Breast epithelium (tissue), 4 donors: ENCODE results near the gene LLPH. TPM values are rescaled to one million over a fixed set of nuclear protein-coding genes. Genes with fewer than 3 reads are reported as not detected.

ENCODE experiments used
- DNase-seq, 2 donors: peaks; one replicate each; pipeline ENCODE4 v3.0.0-alpha.2; 2019; ENCODE audit warnings: low spot score in 2 of 2
- H3K27ac ChIP-seq, 2 donors: fragments of 200-600 bp; sonication (generic) in 1 of 2; one replicate each; pipeline ENCODE4 v1.5.1; 2016 to 2019; ENCODE audit warnings: mild to moderate bottlenecking in 1 of 2
- H3K27me3 ChIP-seq, 2 donors: fragments of 200-600 bp; sonication (generic) in 1 of 2; one replicate each; pipeline versions ENCODE4 v1.5.1 to v1.6.0; 2017 to 2019; ENCODE audit warnings: control low read depth in 1 of 2, mild to moderate bottlenecking in 1 of 2
- H3K36me3 ChIP-seq: fragments of 200-600 bp; one replicate; pipeline ENCODE4 v1.5.1; 2019
- H3K4me1 ChIP-seq, 2 donors: fragments of 200-600 bp; sonication (generic); one replicate each; pipeline ENCODE4 v1.5.1; 2016 to 2019; ENCODE audit warnings: control low read depth in 1 of 2
- H3K4me3 ChIP-seq, 3 donors: fragments of 200-600 bp; sonication (generic); 1 replicate in 2 of 3; 2 replicates in 1 of 3; pipeline ENCODE4 v1.5.1; 2016 to 2019; ENCODE audit warnings: mild to moderate bottlenecking in 3 of 3, moderate library complexity in 2 of 3
- H3K9me3 ChIP-seq, 2 donors: fragments of 200-600 bp; sonication (generic) in 1 of 2; one replicate each; pipeline ENCODE4 v1.5.1; 2016 to 2019; ENCODE audit warnings: control low read depth in 1 of 2
- CTCF ChIP-seq, 3 donors: fragments of 450-650 bp; IDR thresholded peaks; one replicate each; pipeline ENCODE4 v1.5.1; 2016 to 2017; ENCODE audit warnings: antibody characterized with exemption in 3 of 3, mild to moderate bottlenecking in 3 of 3, moderate library complexity in 3 of 3
- POLR2A ChIP-seq: fragments of 450-650 bp; IDR thresholded peaks from one replicate; pipeline ENCODE4 v1.6.1; 2016; ENCODE audit warnings: antibody characterized with exemption, mild to moderate bottlenecking, moderate library complexity
- POLR2AphosphoS5 ChIP-seq, 3 donors: sonication (generic); formaldehyde crosslinking; IDR thresholded peaks; one replicate each; pipeline ENCODE4 v1.6.1; 2017; ENCODE audit warnings: antibody characterized with exemption in 3 of 3
- intact Hi-C: fragments of 100-400 bp; cut with DNase I; formaldehyde crosslinking; loops from one replicate; pipeline ENCODE4 v1.15.1; 2023; ENCODE audit warnings: low total_unique reads
- total RNA-seq, 3 donors: library from RNA; depleted of rRNA; stranded (reverse); fragments of >200 nt; gene quantifications; one replicate each; pipeline ENCODE4 v1.1.0, GENCODE V29; 2016

The LLPH gene
- total RNA-seq, 3 donors from 2014 or later = 3.9 to 6.6 (median 6.1) TPM

GRCh38 chr12:66143868-66144267, 13.3 kb upstream of the LLPH start:
- TF ChIP-seq POLR2A (no peak), CTCF (IDR thresholded peaks at IDR 0.05) (no peak), POLR2AphosphoS5 (IDR thresholded peaks at IDR 0.05) (no peak)
- intact Hi-C loops = no loop called here
- DNase-seq = no peak
- no peak overlapping the region for H3K4me3 ChIP-seq
- peaks cover 6% of the 10 kb centered on the region for H3K36me3 ChIP-seq
- peaks cover 5 to 23% of the 10 kb centered on the region in 2 donors for H3K9me3 ChIP-seq
- H3K4me1 ChIP-seq = no peaks in the 10 kb centered on the region
- H3K27me3 ChIP-seq = no peaks in the 10 kb centered on the region
- no peak overlapping the region for H3K27ac ChIP-seq

- intact Hi-C loops = no loop called here
These were observed 12.3 kb upstream of the LLPH start for GRCh38 chr12:66142826-66143225.

GRCh38 chr12:66141299-66141698, 10.7 kb upstream of the LLPH start:
- Histone ChIP-seq H3K4me3 (no peak overlapping the region), H3K27ac (no peak overlapping the region), H3K36me3 (peaks cover 6% of the 10 kb centered on the region), H3K9me3 (peaks cover 5 to 23% of the 10 kb centered on the region in 2 donors), H3K27me3 (no peaks in the 10 kb centered on the region), H3K4me1 (no peaks in the 10 kb centered on the region)
- DNase-seq = no peak
- no peak for TF ChIP-seq CTCF (IDR thresholded peaks at IDR 0.05)
- TF ChIP-seq POLR2A = no peak
- no peak for TF ChIP-seq POLR2AphosphoS5 (IDR thresholded peaks at IDR 0.05)
- intact Hi-C loops = no loop called here

More at GRCh38 chr12:66142826-66143225, 12.3 kb upstream of the LLPH start:
- DNase-seq = no peak
- Histone ChIP-seq H3K27me3 (no peaks in the 10 kb centered on the region), H3K27ac (no peak overlapping the region), H3K36me3 (peaks cover 6% of the 10 kb centered on the region), H3K4me1 (no peaks in the 10 kb centered on the region), H3K4me3 (no peak overlapping the region), H3K9me3 (peaks cover 5 to 23% of the 10 kb centered on the region in 2 donors)
- TF ChIP-seq CTCF (IDR thresholded peaks at IDR 0.05) (no peak), POLR2A (no peak), POLR2AphosphoS5 (IDR thresholded peaks at IDR 0.05) (no peak)

- Histone ChIP-seq H3K4me3 (no peak overlapping the region), H3K4me1 (no peaks in the 10 kb centered on the region), H3K36me3 (peaks cover 6% of the 10 kb centered on the region), H3K27ac (no peak overlapping the region), H3K27me3 (no peaks in the 10 kb centered on the region), H3K9me3 (peaks cover 5 to 23% of the 10 kb centered on the region in 2 donors)
- intact Hi-C loops = no loop called here
- DNase-seq = no peak
- no peak for TF ChIP-seq POLR2AphosphoS5 (IDR thresholded peaks at IDR 0.05)
- no peak for TF ChIP-seq CTCF (IDR thresholded peaks at IDR 0.05)
- TF ChIP-seq POLR2A = no peak
These were observed 10.2 kb upstream of the LLPH start for GRCh38 chr12:66140731-66141130.

- peaks cover 6% of the 10 kb centered on the region for H3K36me3 ChIP-seq
- intact Hi-C loops = no loop called here
- TF ChIP-seq CTCF (IDR thresholded peaks at IDR 0.05) = no peak
- TF ChIP-seq POLR2A = no peak
- no peak for TF ChIP-seq POLR2AphosphoS5 (IDR thresholded peaks at IDR 0.05)
- no peaks in the 10 kb centered on the region for H3K4me1 ChIP-seq
- no peaks in the 10 kb centered on the region for H3K27me3 ChIP-seq
- DNase-seq = no peak
- no peak overlapping the region for H3K4me3 ChIP-seq
- no peak overlapping the region for H3K27ac ChIP-seq
- H3K9me3 ChIP-seq = peaks cover 5 to 23% of the 10 kb centered on the region in 2 donors
These were observed 8.8 kb upstream of the LLPH start for GRCh38 chr12:66139328-66139727.
